Mesendoderm (in vitro differentiated cells): ENCODE measurements around the gene FAM169A. TPM values are rescaled to one million over a fixed set of nuclear protein-coding genes. Genes with fewer than 3 reads are reported as not detected.
"Not testable (repeated sequence)": the region's sequence is repeated elsewhere in the genome, so short reads cannot be mapped to it uniquely, and the experiment has no call there.

Experiments used
- DNase-seq: peaks from one replicate; pipeline ENCODE4 v3.0.0; 2013
- H2AK5ac ChIP-seq: 2 replicates; pipeline ENCODE4 v1.6.1; 2013; ENCODE audit warnings: low read length, inconsistent platforms
- H2BK120ac ChIP-seq: 2 replicates; pipeline ENCODE4 v1.6.1; 2013; ENCODE audit warnings: low read depth, mild to moderate bottlenecking, low read length, moderate library complexity, mixed read lengths
- H2BK15ac ChIP-seq: replicated peaks from 2 replicates; pipeline ENCODE4 v1.6.1; 2013; ENCODE audit warnings: low read depth, mild to moderate bottlenecking, moderate library complexity
- H2BK5ac ChIP-seq: 2 replicates; pipeline ENCODE4 v1.6.1; 2013; ENCODE audit warnings: low read length, inconsistent platforms
- H3K18ac ChIP-seq: 2 replicates; pipeline ENCODE4 v1.6.1; 2013; ENCODE audit warnings: mild to moderate bottlenecking, low read length, mixed read lengths
- H3K23ac ChIP-seq: one replicate; pipeline ENCODE4 v1.6.1; 2013; ENCODE audit warnings: low read length
- H3K27ac ChIP-seq: 2 replicates; pipeline ENCODE4 v1.5.1; 2013; ENCODE audit warnings: low read depth, mild to moderate bottlenecking, inconsistent platforms, low read length, moderate library complexity
- H3K27me3 ChIP-seq: 2 replicates; pipeline ENCODE4 v1.6.1; 2013; ENCODE audit warnings: low read length, control low read depth, mild to moderate bottlenecking, inconsistent platforms; ENCODE audit not compliant: insufficient read depth, poor library complexity
- H3K36me3 ChIP-seq: 2 replicates; pipeline ENCODE4 v1.6.1; 2013; ENCODE audit warnings: low read length, inconsistent platforms; ENCODE audit not compliant: control insufficient read depth, insufficient read depth
- H3K4ac ChIP-seq: one replicate; pipeline ENCODE4 v1.6.1; 2013; ENCODE audit warnings: low read depth, mild to moderate bottlenecking, low read length, moderate library complexity
- H3K4me1 ChIP-seq: 2 replicates; pipeline ENCODE4 v1.6.1; 2013; ENCODE audit warnings: low read depth, low read length, inconsistent platforms; ENCODE audit not compliant: control insufficient read depth
- H3K4me2 ChIP-seq: 2 replicates; pipeline ENCODE4 v1.6.1; 2013; ENCODE audit warnings: low read length
- H3K4me3 ChIP-seq: 2 replicates; pipeline ENCODE4 v1.5.1; 2013; ENCODE audit warnings: mild to moderate bottlenecking, low read length
- H3K56ac ChIP-seq: one replicate; pipeline ENCODE4 v1.6.1; 2013; ENCODE audit warnings: low read length
- H3K79me1 ChIP-seq: 2 replicates; pipeline ENCODE4 v1.6.1; 2013; ENCODE audit warnings: low read length, inconsistent platforms
- H3K79me2 ChIP-seq: 2 replicates; pipeline ENCODE4 v1.6.1; 2013; ENCODE audit warnings: mild to moderate bottlenecking, low read length; ENCODE audit not compliant: control insufficient read depth, insufficient read depth
- H3K9ac ChIP-seq: 2 replicates; pipeline ENCODE4 v1.6.1; 2013; ENCODE audit warnings: low read length, inconsistent platforms
- H4K5ac ChIP-seq: one replicate; pipeline ENCODE4 v1.6.1; 2013; ENCODE audit warnings: low read length
- H4K8ac ChIP-seq: one replicate; pipeline ENCODE4 v1.6.1; 2013; ENCODE audit warnings: low read depth, mild to moderate bottlenecking, control low read depth, low read length, moderate library complexity
- WGBS: extraction: QIAGEN DNeasy Blood & Tissue Kit; methylation state at CpG from one replicate; pipeline ENCODE4 v1.1.7; 2013; ENCODE audit warnings: low lambda C conversion rate, missing lambda C conversion rate; ENCODE audit not compliant: insufficient coverage; ENCODE audit errors: extremely low coverage; 5-methylcytosine and 5-hydroxymethylcytosine counted together
- polyA plus RNA-seq, 2 experiments: library from polyadenylated mRNA; stranded (reverse); fragments of 200-250 nt; gene quantifications; one replicate each; pipeline ENCODE4 v1.2.3, GENCODE V29; 2013

Gene FAM169A
- 25.3 TPM for polyA plus RNA-seq (2013, experiment 1 of 2)
- polyA plus RNA-seq (2013, experiment 2 of 2), result 24.4 TPM

GRCh38 chr5:74865804-74866595, at the start of gene FAM169A:
Gene FAM169A, minus strand, starts transcription at chr5:74866387. Its CDS starts 24,711 bp downstream, at chr5:74841676.
- H3K27ac ChIP-seq, result peak within 1 kb of the TSS; percentile 99
- peak; percentile 74 for DNase-seq

GRCh38 chr5:74915488-74915887, 49.3 kb upstream of the FAM169A start:
- Histone ChIP-seq H3K4me3 (no peak overlapping the region), H3K27ac (no peak overlapping the region), H4K5ac (no peak overlapping the region), H3K4me2 (no peak overlapping the region), H3K79me2 (no peaks in the 10 kb centered on the region), H3K36me3 (no peaks in the 10 kb centered on the region), H3K18ac (no peak overlapping the region), H3K9ac (no peak overlapping the region), H3K79me1 (no peaks in the 10 kb centered on the region), H3K4me1 (no peaks in the 10 kb centered on the region), H2BK120ac (no peak overlapping the region), H3K27me3 (no peaks in the 10 kb centered on the region), H3K4ac (no peak overlapping the region), H2AK5ac (no peak overlapping the region), H4K8ac (no peak overlapping the region), H3K23ac (no peak overlapping the region), H2BK5ac (no peak overlapping the region), H3K56ac (no peak overlapping the region), H2BK15ac (no peak overlapping the region)
- no peak for DNase-seq
- WGBS, result no CpG with 5 or more reads among the region's 1 CpG

More at GRCh38 chr5:74865804-74866595, at the start of gene FAM169A:
- WGBS, result no CpG with 5 or more reads among the region's 119 CpGs
- H3K23ac ChIP-seq, result peak within 1 kb of the TSS; percentile 95
- peaks cover 6% of the 10 kb centered on the region for H3K4me1 ChIP-seq
- no peak within 1 kb of the TSS for H2BK15ac ChIP-seq
- H3K4ac ChIP-seq, result peak within 1 kb of the TSS; percentile 99
- H3K79me2 ChIP-seq, result peaks cover 46% of the 10 kb centered on the region
- peak within 1 kb of the TSS; percentile 87 for H4K8ac ChIP-seq
- peak within 1 kb of the TSS; percentile 83 for H3K9ac ChIP-seq
- no peaks in the 10 kb centered on the region for H3K36me3 ChIP-seq
- H3K56ac ChIP-seq, result peak within 1 kb of the TSS; percentile 96
- H4K5ac ChIP-seq, result peak within 1 kb of the TSS; percentile 82
- peak within 1 kb of the TSS; percentile 47 for H2AK5ac ChIP-seq
- H2BK5ac ChIP-seq, result peak within 1 kb of the TSS; percentile 33
- peak within 1 kb of the TSS; percentile 93 for H2BK120ac ChIP-seq
- H3K27me3 ChIP-seq, result no peaks in the 10 kb centered on the region
- peak within 1 kb of the TSS; percentile 60 for H3K4me2 ChIP-seq
- no peaks in the 10 kb centered on the region for H3K79me1 ChIP-seq
- H3K18ac ChIP-seq, result peak within 1 kb of the TSS; percentile 99
- H3K4me3 ChIP-seq, result peak within 1 kb of the TSS; percentile 64

- not testable (repeated sequence) for H4K8ac ChIP-seq, H3K4me3 ChIP-seq, DNase-seq, H3K4ac ChIP-seq, H3K79me1 ChIP-seq, H3K36me3 ChIP-seq, H3K56ac ChIP-seq, H3K27ac ChIP-seq, H3K79me2 ChIP-seq, H3K4me2 ChIP-seq, H2BK120ac ChIP-seq, H3K18ac ChIP-seq, H3K23ac ChIP-seq, H3K4me1 ChIP-seq, H2BK15ac ChIP-seq, H3K27me3 ChIP-seq, H4K5ac ChIP-seq, H2BK5ac ChIP-seq, H3K9ac ChIP-seq, H2AK5ac ChIP-seq
- WGBS, result no CpG with 5 or more reads among the region's 2 CpGs
Measured at GRCh38 chr5:74911421-74911820, 45.2 kb upstream of the FAM169A start.

DNA sequence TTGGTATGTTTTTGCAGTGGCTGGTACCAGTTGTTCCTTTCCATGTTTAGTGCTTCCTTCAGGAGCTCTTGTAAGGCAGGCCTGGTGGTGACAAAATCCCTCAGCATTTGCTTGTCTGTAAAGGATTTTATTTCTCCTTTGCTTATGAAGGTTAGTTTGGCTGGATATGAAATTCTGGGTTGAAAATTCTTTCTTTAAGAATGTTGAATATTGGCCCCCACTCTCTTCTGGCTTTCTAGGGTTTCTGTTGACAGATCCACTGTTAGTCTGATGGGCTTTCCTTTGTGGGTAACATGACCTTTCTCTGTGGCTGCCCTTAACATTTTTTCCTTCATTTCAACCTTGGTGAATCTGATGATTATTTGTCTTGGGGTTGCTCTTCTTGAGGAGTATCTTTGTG, 43.7 kb upstream of the FAM169A start:
- not testable (repeated sequence) for H4K5ac ChIP-seq, H3K4me2 ChIP-seq, H3K27ac ChIP-seq, H2AK5ac ChIP-seq, DNase-seq, H3K36me3 ChIP-seq, H3K4me3 ChIP-seq, H3K79me2 ChIP-seq, H4K8ac ChIP-seq, H3K4ac ChIP-seq, H3K23ac ChIP-seq, H3K18ac ChIP-seq, H2BK15ac ChIP-seq, H2BK120ac ChIP-seq, H3K56ac ChIP-seq, H3K27me3 ChIP-seq, H3K4me1 ChIP-seq, H3K79me1 ChIP-seq, H3K9ac ChIP-seq, H2BK5ac ChIP-seq

GRCh38 chr5:74908237-74908636, 42.0 kb upstream of the FAM169A start:
- H3K4ac ChIP-seq, H2BK5ac ChIP-seq, H3K9ac ChIP-seq, H3K23ac ChIP-seq, H4K8ac ChIP-seq, H3K4me2 ChIP-seq, H2BK15ac ChIP-seq, DNase-seq, H2AK5ac ChIP-seq, H3K79me2 ChIP-seq, H3K4me1 ChIP-seq, H2BK120ac ChIP-seq, H3K56ac ChIP-seq, H3K4me3 ChIP-seq, H4K5ac ChIP-seq, H3K79me1 ChIP-seq, H3K18ac ChIP-seq, H3K27ac ChIP-seq, H3K27me3 ChIP-seq, H3K36me3 ChIP-seq: not testable (repeated sequence)
- no CpG with 5 or more reads among the region's 6 CpGs for WGBS

- H3K18ac ChIP-seq, H3K9ac ChIP-seq, H3K4ac ChIP-seq, H4K5ac ChIP-seq, H3K79me1 ChIP-seq, H3K4me3 ChIP-seq, H3K23ac ChIP-seq, H3K36me3 ChIP-seq, H2BK5ac ChIP-seq, DNase-seq, H3K4me2 ChIP-seq, H2BK120ac ChIP-seq, H2BK15ac ChIP-seq, H3K27ac ChIP-seq, H3K56ac ChIP-seq, H2AK5ac ChIP-seq, H4K8ac ChIP-seq, H3K79me2 ChIP-seq, H3K27me3 ChIP-seq, H3K4me1 ChIP-seq: not testable (repeated sequence)
- no CpG with 5 or more reads among the region's 4 CpGs for WGBS
Measured at GRCh38 chr5:74904713-74905112, 38.5 kb upstream of the FAM169A start.
